ENCODE data around the gene VASN. TPM values are rescaled to one million over a fixed set of nuclear protein-coding genes. Genes with fewer than 3 reads are reported as not detected.
"Not testable (repeated sequence)": the region's sequence is repeated elsewhere in the genome, so short reads cannot be mapped to it uniquely, and the experiment has no call there.

Gene VASN
- total RNA-seq, 2 donors from 2014 or later = 10.4 to 12.1 TPM

DNA sequence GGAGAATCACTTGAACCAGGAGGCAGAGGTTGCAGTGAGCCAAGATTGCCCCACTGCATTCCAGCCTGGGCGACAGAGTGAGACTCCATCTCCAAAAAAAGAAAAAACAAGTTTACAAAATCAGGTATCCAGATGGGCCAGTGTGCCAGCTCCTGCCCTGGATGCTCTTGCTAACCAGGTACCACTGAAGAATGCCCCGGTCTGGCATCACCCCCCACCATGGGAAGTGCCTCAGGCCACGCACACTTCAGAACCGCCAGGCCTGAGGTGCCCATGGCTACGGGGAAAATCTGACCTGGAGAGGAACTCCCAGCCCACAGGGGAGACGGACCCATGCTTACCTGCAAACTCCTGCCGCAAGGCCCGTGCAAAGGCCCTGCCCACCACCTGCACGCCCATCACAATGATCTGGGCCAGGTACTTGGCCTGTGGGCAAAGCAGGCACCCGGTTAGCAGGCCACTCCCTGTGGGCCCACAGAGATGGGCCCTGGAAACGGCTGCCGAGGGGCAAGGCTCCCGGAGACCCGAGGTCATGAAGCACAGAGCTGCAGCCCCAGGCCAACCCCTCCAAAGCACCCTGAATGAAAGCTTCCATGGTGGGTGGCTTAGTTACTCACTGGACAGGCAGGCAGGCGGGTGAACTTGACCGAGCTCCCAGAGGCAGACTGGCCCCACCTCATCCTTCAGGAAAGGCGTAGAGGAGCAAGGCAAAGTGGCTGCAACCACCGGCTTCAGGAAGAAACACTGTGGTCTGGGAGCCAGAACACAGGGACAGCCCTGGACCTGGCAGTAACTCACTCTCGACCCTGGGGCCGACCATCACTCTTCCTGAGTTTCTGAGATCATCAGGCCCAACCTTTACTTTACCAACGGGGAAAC is 28.5 kb upstream of the VASN start:
- Mint-ChIP-seq H3K36me3 (ENCODE audit: low read depth) (peaks cover 29% of the 10 kb centered on the region), H3K9me3 (peaks cover 10% of the 10 kb centered on the region), H3K4me1 (no peaks in the 10 kb centered on the region), H3K4me3 (no peak overlapping the region), H3K27ac (no peak overlapping the region), H3K27me3 (ENCODE audit: insufficient read depth) (no peaks in the 10 kb centered on the region)
- H3K9me3 ChIP-seq (ENCODE audit: control insufficient read depth, low read length) = no peaks in the 10 kb centered on the region
- H3K27me3 ChIP-seq (ENCODE audit: control insufficient read depth, insufficient read depth, low read length, poor library complexity, severe bottlenecking) = no peaks in the 10 kb centered on the region
- TF ChIP-seq, protein P1, sequence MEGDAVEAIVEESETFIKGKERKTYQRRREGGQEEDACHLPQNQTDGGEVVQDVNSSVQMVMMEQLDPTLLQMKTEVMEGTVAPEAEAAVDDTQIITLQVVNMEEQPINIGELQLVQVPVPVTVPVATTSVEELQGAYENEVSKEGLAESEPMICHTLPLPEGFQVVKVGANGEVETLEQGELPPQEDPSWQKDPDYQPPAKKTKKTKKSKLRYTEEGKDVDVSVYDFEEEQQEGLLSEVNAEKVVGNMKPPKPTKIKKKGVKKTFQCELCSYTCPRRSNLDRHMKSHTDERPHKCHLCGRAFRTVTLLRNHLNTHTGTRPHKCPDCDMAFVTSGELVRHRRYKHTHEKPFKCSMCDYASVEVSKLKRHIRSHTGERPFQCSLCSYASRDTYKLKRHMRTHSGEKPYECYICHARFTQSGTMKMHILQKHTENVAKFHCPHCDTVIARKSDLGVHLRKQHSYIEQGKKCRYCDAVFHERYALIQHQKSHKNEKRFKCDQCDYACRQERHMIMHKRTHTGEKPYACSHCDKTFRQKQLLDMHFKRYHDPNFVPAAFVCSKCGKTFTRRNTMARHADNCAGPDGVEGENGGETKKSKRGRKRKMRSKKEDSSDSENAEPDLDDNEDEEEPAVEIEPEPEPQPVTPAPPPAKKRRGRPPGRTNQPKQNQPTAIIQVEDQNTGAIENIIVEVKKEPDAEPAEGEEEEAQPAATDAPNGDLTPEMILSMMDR (conservative IDR thresholded peaks at IDR 0.05) = no peak
- WGBS, 2 experiments (ENCODE audit: insufficient coverage in 1 of 2, insufficient read length in 1 of 2) = 95 to 96% methylated on average over 13 to 21 of the region's 21 CpGs
- H3K9ac ChIP-seq (ENCODE audit: extremely low read depth, low read length, poor library complexity, severe bottlenecking) = no peak overlapping the region
- no peak overlapping the region for H3K4me3 ChIP-seq (ENCODE audit: low read length)
- no peak overlapping the region for H3K27ac ChIP-seq (ENCODE audit: low read depth, low read length)
- peaks cover 28% of the 10 kb centered on the region for H3K36me3 ChIP-seq (ENCODE audit: control insufficient read depth, insufficient read depth, low read length)
- DNase-seq = no peak
- H3K4me1 ChIP-seq (ENCODE audit: control insufficient read depth, insufficient read depth, low read length) = no peaks in the 10 kb centered on the region

DNA sequence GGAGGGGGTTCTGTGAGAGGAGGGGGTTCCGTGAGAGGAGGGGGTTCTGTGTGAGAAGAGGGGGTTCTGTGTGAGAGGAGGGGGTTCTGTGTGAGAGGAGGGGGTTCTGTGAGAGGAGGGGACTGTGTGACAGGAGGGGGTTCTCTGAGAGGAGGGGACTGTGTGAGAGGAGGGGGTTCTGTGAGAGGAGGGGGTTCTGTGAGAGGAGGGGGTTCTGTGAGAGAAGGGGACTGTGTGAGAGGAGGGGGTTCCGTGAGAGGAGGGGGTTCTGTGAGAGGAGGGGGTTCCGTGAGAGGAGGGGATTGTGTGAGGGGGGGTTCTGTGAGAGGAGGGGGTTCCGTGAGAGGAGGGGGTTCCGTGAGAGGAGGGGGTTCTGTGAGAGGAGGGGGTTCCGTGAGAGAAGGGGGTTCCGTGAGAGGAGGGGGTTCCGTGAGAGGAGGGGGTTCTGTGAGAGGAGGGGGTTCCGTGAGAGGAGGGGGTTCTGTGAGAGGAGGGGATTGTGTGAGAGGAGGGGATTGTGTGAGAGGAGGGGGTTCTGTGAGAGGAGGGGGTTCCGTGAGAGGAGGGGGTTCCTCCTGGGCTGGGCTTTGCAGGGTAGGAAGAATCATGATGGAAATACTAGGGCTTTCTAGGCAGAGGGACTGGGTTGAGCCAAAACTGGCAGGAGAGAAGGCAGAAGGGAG is 27.2 kb upstream of the VASN start:
- not testable (repeated sequence) for H3K9ac ChIP-seq (ENCODE audit: extremely low read depth, low read length, poor library complexity, severe bottlenecking); H3K4me3 ChIP-seq (ENCODE audit: low read length); H3K9me3 ChIP-seq (ENCODE audit: control insufficient read depth, low read length); H3K4me1 Mint-ChIP-seq; H3K27me3 ChIP-seq (ENCODE audit: control insufficient read depth, insufficient read depth, low read length, poor library complexity, severe bottlenecking); H3K4me3 Mint-ChIP-seq; H3K27me3 Mint-ChIP-seq (ENCODE audit: insufficient read depth); H3K27ac ChIP-seq (ENCODE audit: low read depth, low read length); DNase-seq; H3K4me1 ChIP-seq (ENCODE audit: control insufficient read depth, insufficient read depth, low read length); H3K27ac Mint-ChIP-seq
- Mint-ChIP-seq H3K9me3 (peaks cover 10% of the 10 kb centered on the region), H3K36me3 (ENCODE audit: low read depth) (peaks cover 31% of the 10 kb centered on the region)
- 43% methylated on average over 3 of the region's 10 CpGs; no CpG with 5 or more reads in 1 of the 2 experiments for WGBS, 2 experiments (ENCODE audit: insufficient coverage in 1 of 2, insufficient read length in 1 of 2)
- peaks cover 19% of the 10 kb centered on the region for H3K36me3 ChIP-seq (ENCODE audit: control insufficient read depth, insufficient read depth, low read length)

DNA sequence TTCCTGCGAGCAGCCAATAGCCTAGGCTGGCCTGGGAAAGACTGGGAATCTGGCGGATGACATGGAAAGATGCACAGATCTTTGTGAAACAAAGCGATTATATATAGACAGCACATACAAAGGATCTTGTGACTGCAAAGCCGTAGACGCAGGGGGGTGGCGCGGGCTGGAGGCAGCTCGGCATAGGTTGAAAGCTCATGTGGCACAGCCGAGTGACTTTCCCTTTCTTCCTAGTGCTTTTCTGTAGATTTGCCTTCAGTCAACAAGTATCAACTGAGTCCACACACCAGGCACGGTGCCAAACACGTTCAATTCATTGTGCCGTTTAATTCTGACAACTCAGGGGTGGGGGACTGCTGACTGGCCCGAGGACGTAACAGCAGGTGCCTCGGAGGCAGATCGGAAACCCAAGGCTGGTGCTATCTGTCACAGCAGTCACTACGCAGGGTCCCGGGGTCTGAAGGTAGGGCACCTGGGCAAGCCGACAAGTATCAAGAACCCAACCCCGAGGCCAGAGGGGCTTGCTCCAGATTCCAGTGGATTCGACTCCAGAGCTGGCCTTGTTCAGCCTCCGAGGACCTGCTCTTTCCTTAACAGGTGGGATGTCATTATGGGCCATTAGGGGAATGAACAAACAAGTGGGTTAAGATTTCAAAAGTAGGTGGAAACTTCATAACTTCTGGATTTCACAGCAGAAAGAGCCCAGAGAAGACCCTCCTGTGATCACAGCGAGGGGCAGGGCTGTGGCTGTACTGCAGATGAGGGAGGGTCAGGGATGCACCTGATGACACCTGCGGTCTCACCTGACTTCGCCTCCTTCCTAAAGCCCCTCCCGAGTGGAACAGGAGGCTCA is 26.4 kb upstream of the VASN start:
- WGBS, 2 experiments (ENCODE audit: insufficient coverage in 1 of 2, insufficient read length in 1 of 2) = 92 to 96% methylated on average over 24 to 26 of the region's 26 CpGs
- Histone ChIP-seq H3K4me3 (ENCODE audit: low read length) (no peak overlapping the region), H3K27me3 (ENCODE audit: control insufficient read depth, insufficient read depth, low read length, poor library complexity, severe bottlenecking) (no peaks in the 10 kb centered on the region), H3K36me3 (ENCODE audit: control insufficient read depth, insufficient read depth, low read length) (peaks cover 14% of the 10 kb centered on the region), H3K9me3 (ENCODE audit: control insufficient read depth, low read length) (no peaks in the 10 kb centered on the region), H3K4me1 (ENCODE audit: control insufficient read depth, insufficient read depth, low read length) (no peaks in the 10 kb centered on the region), H3K9ac (ENCODE audit: extremely low read depth, low read length, poor library complexity, severe bottlenecking) (no peak overlapping the region), H3K27ac (ENCODE audit: low read depth, low read length) (no peak overlapping the region)
- Mint-ChIP-seq H3K27me3 (ENCODE audit: insufficient read depth) (no peaks in the 10 kb centered on the region), H3K4me1 (no peaks in the 10 kb centered on the region), H3K4me3 (no peak overlapping the region), H3K27ac (no peak overlapping the region), H3K36me3 (ENCODE audit: low read depth) (peaks cover 30% of the 10 kb centered on the region), H3K9me3 (peaks cover 10% of the 10 kb centered on the region)
- TF ChIP-seq, protein P1 (conservative IDR thresholded peaks at IDR 0.05) = no peak
- DNase-seq = no peak
